ENCODE measurements around the gene GRAMD4. TPM values are rescaled to one million over a fixed set of nuclear protein-coding genes. Genes with fewer than 3 reads are reported as not detected.

GRAMD4 gene
- total RNA-seq, 1 donor from 2014 or later: 90.8 TPM

GRCh38 chr22:46699091-46699490 lies 78.9 kb downstream of the GRAMD4 start:
- Mint-ChIP-seq H3K4me1 (ENCODE audit: low read depth) (no peaks in the 10 kb centered on the region), H3K36me3 (ENCODE audit: low read depth) (peaks cover 55% of the 10 kb centered on the region), H3K27me3 (ENCODE audit: low read depth) (no peaks in the 10 kb centered on the region), H3K27ac (no peak overlapping the region), H3K4me3 (ENCODE audit: low read depth) (no peak overlapping the region), H3K9me3 (no peaks in the 10 kb centered on the region)
- intact Hi-C loops (cut with micrococcal nuclease): no loop called here
- DNase-seq (ENCODE audit: low spot score): no peak

GRCh38 chr22:46701262-46701661 lies 81.1 kb downstream of the GRAMD4 start:
- Mint-ChIP-seq H3K9me3 (no peaks in the 10 kb centered on the region), H3K4me1 (ENCODE audit: low read depth) (no peaks in the 10 kb centered on the region), H3K36me3 (ENCODE audit: low read depth) (peaks cover 63% of the 10 kb centered on the region), H3K27me3 (ENCODE audit: low read depth) (no peaks in the 10 kb centered on the region), H3K4me3 (ENCODE audit: low read depth) (no peak overlapping the region), H3K27ac (no peak overlapping the region)
- DNase-seq (ENCODE audit: low spot score): no peak
- intact Hi-C loops (cut with micrococcal nuclease): no loop called here

GRCh38 chr22:46703171-46703995 lies 83.2 kb downstream of the GRAMD4 start:
- DNase-seq (ENCODE audit: low spot score): no peak
- H3K4me1 Mint-ChIP-seq (ENCODE audit: low read depth): no peaks in the 10 kb centered on the region
- H3K27me3 Mint-ChIP-seq (ENCODE audit: low read depth): no peaks in the 10 kb centered on the region
- no peak overlapping the region for H3K4me3 Mint-ChIP-seq (ENCODE audit: low read depth)
- no peak overlapping the region for H3K27ac Mint-ChIP-seq
- H3K9me3 Mint-ChIP-seq: no peaks in the 10 kb centered on the region
- peaks cover 71% of the 10 kb centered on the region for H3K36me3 Mint-ChIP-seq (ENCODE audit: low read depth)
- intact Hi-C loops (cut with micrococcal nuclease): no loop called here

DNA sequence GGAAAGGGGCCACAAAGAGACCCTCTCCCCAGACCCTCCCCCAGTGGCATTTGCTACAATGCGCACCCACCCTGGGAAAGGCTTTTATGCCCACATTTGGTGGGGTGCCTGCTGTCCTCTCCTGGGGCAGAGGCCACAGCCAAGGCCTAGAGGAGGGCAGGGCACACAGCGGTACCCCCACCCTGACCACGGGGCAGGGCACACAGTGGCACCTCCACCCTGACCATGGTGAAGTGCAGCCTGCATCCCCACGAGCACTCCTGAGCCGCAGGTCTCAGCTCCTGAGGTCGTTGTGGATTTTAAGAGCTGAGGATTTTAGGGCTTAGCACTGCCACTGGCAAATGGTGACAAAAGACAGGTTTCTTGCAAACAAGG lies 83.8 kb downstream of the GRAMD4 start:
- peaks cover 69% of the 10 kb centered on the region for H3K36me3 Mint-ChIP-seq (ENCODE audit: low read depth)
- H3K4me3 Mint-ChIP-seq (ENCODE audit: low read depth): no peak overlapping the region
- H3K4me1 Mint-ChIP-seq (ENCODE audit: low read depth): no peaks in the 10 kb centered on the region
- no peak for DNase-seq (ENCODE audit: low spot score)
- H3K27ac Mint-ChIP-seq: no peak overlapping the region
- H3K9me3 Mint-ChIP-seq: no peaks in the 10 kb centered on the region
- H3K27me3 Mint-ChIP-seq (ENCODE audit: low read depth): no peaks in the 10 kb centered on the region
- intact Hi-C loops (cut with micrococcal nuclease): no loop called here

GRCh38 chr22:46706060-46706459 lies 85.9 kb downstream of the GRAMD4 start:
- H3K27me3 Mint-ChIP-seq (ENCODE audit: low read depth): no peaks in the 10 kb centered on the region
- H3K36me3 Mint-ChIP-seq (ENCODE audit: low read depth): peaks cover 72% of the 10 kb centered on the region
- no peak overlapping the region for H3K4me3 Mint-ChIP-seq (ENCODE audit: low read depth)
- H3K9me3 Mint-ChIP-seq: no peaks in the 10 kb centered on the region
- intact Hi-C loops (cut with micrococcal nuclease): no loop called here
- DNase-seq (ENCODE audit: low spot score): no peak
- H3K4me1 Mint-ChIP-seq (ENCODE audit: low read depth): peaks cover 2% of the 10 kb centered on the region
- H3K27ac Mint-ChIP-seq: peak overlapping the region; percentile 28

DNA sequence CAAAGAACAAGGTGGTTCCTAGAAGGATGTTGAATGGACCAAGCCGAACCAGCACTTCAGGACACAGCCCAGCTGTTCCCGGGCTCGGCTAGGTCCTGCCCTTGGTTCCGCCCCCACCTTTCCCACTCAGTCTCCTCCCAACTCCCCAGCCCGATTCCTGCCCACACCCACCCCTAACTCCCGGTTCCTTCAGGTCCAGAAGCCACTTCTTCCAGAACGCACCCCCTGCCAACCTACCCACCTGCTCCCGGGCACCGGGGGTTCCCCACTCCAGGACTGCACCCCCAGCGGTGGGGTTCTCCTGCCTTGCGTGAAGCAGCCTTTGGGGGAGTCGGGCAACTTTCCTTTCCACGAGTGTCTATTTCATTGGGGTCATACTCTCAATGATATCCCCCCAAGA lies 87.1 kb downstream of the GRAMD4 start:
- DNase-seq (ENCODE audit: low spot score): no peak
- intact Hi-C loops (cut with micrococcal nuclease): no loop called here
- H3K36me3 Mint-ChIP-seq (ENCODE audit: low read depth): peaks cover 85% of the 10 kb centered on the region
- H3K4me1 Mint-ChIP-seq (ENCODE audit: low read depth): peaks cover 2% of the 10 kb centered on the region
- no peak overlapping the region for H3K27ac Mint-ChIP-seq
- no peaks in the 10 kb centered on the region for H3K27me3 Mint-ChIP-seq (ENCODE audit: low read depth)
- H3K9me3 Mint-ChIP-seq: no peaks in the 10 kb centered on the region
- H3K4me3 Mint-ChIP-seq (ENCODE audit: low read depth): no peak overlapping the region

- no peaks in the 10 kb centered on the region for H3K9me3 Mint-ChIP-seq
- H3K4me3 Mint-ChIP-seq (ENCODE audit: low read depth): no peak overlapping the region
- intact Hi-C loops (cut with micrococcal nuclease): no loop called here
- H3K36me3 Mint-ChIP-seq (ENCODE audit: low read depth): peaks cover 84% of the 10 kb centered on the region
- H3K4me1 Mint-ChIP-seq (ENCODE audit: low read depth): peaks cover 2% of the 10 kb centered on the region
- no peak overlapping the region for H3K27ac Mint-ChIP-seq
- no peak for DNase-seq (ENCODE audit: low spot score)
- no peaks in the 10 kb centered on the region for H3K27me3 Mint-ChIP-seq (ENCODE audit: low read depth)
Measured at GRCh38 chr22:46707827-46708570, 87.8 kb downstream of the GRAMD4 start.

- H3K36me3 Mint-ChIP-seq (ENCODE audit: low read depth): peaks cover 84% of the 10 kb centered on the region
- intact Hi-C loops (cut with micrococcal nuclease): no loop called here
- H3K4me1 Mint-ChIP-seq (ENCODE audit: low read depth): peaks cover 2% of the 10 kb centered on the region
- DNase-seq (ENCODE audit: low spot score): no peak
- H3K27me3 Mint-ChIP-seq (ENCODE audit: low read depth): no peaks in the 10 kb centered on the region
- H3K27ac Mint-ChIP-seq: no peak overlapping the region
- no peak overlapping the region for H3K4me3 Mint-ChIP-seq (ENCODE audit: low read depth)
- H3K9me3 Mint-ChIP-seq: no peaks in the 10 kb centered on the region
Measured at GRCh38 chr22:46708766-46709330, 88.7 kb downstream of the GRAMD4 start.

DNA sequence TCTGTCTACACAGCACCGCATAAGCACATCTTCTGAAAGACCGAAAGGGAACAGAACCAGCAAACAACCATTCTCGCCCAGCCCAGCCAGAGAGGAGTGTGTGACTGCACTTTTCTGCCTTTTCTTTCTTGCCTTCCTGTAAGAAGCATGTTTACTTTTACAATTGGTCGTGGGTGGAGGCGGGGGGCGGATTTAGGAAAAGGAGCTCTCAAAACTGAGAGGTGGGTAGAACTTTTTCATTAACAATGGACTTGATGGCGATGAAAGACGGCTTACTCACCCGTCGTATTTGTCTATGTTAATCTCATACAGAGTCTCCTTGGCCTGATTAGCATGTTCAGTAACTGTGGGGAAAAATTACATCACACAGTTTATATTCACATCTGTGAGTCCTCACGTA lies 90.6 kb downstream of the GRAMD4 start:
- no peaks in the 10 kb centered on the region for H3K9me3 Mint-ChIP-seq
- peak overlapping the region; percentile 12 for H3K27ac Mint-ChIP-seq
- peaks cover 4% of the 10 kb centered on the region for H3K4me1 Mint-ChIP-seq (ENCODE audit: low read depth)
- DNase-seq (ENCODE audit: low spot score): no peak
- H3K27me3 Mint-ChIP-seq (ENCODE audit: low read depth): no peaks in the 10 kb centered on the region
- peaks cover 89% of the 10 kb centered on the region for H3K36me3 Mint-ChIP-seq (ENCODE audit: low read depth)
- no peak overlapping the region for H3K4me3 Mint-ChIP-seq (ENCODE audit: low read depth)
- intact Hi-C loops (cut with micrococcal nuclease): no loop called here

- Mint-ChIP-seq H3K4me3 (ENCODE audit: low read depth) (no peak overlapping the region), H3K27me3 (ENCODE audit: low read depth) (no peaks in the 10 kb centered on the region), H3K9me3 (no peaks in the 10 kb centered on the region), H3K36me3 (ENCODE audit: low read depth) (peaks cover 79% of the 10 kb centered on the region), H3K27ac (no peak overlapping the region), H3K4me1 (ENCODE audit: low read depth) (peaks cover 4% of the 10 kb centered on the region)
- no peak for DNase-seq (ENCODE audit: low spot score)
- intact Hi-C loops (cut with micrococcal nuclease): no loop called here
Measured at GRCh38 chr22:46712288-46712687, 92.1 kb downstream of the GRAMD4 start.

DNA sequence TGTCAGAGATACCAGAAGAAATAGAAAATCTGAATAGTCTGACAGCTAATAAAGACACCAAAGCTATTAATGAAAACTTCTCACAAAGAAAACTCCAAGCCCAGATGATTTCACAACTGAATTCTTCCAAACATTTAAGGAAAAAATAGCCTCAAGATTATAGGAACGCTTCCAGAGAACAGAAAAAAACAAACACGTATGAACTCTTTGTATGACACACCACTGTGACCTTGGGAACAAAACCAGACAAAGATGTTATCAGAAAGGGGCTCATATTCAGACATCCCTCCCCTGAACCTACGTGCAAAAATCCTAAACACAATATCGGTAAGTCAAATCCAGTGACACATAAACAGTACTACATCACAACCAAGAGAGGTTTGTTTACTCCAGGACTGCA lies 94.4 kb downstream of the GRAMD4 start:
- DNase-seq (ENCODE audit: low spot score): no peak
- Mint-ChIP-seq H3K9me3 (no peaks in the 10 kb centered on the region), H3K4me3 (ENCODE audit: low read depth) (no peak overlapping the region), H3K36me3 (ENCODE audit: low read depth) (peaks cover 80% of the 10 kb centered on the region), H3K4me1 (ENCODE audit: low read depth) (peaks cover 4% of the 10 kb centered on the region), H3K27me3 (ENCODE audit: low read depth) (no peaks in the 10 kb centered on the region), H3K27ac (no peak overlapping the region)
- intact Hi-C loops (cut with micrococcal nuclease): no loop called here

DNA sequence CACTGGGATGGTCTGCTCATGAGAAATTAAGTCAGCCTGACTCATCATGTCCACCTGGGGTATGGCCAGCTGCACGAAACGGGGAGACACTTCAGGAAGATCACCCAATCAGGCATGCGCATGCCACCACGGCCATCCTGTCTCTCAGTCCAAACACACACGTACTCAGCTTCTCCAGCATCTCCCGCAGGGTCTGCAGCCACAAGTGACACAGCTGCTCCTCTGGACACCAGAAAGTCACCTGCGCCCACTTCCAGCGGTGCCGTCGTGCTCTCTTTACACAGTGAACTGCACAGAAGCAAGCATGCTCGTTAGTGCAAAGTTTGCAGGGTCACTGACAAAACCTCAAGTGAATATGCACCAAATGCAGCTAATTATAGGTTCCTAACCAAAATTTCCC lies 99.7 kb downstream of the GRAMD4 start:
- H3K36me3 Mint-ChIP-seq (ENCODE audit: low read depth): peaks cover 57% of the 10 kb centered on the region
- H3K4me1 Mint-ChIP-seq (ENCODE audit: low read depth): peaks cover 3% of the 10 kb centered on the region
- H3K9me3 Mint-ChIP-seq: no peaks in the 10 kb centered on the region
- no peak overlapping the region for H3K4me3 Mint-ChIP-seq (ENCODE audit: low read depth)
- intact Hi-C loops (cut with micrococcal nuclease): no loop called here
- no peak for DNase-seq (ENCODE audit: low spot score)
- no peaks in the 10 kb centered on the region for H3K27me3 Mint-ChIP-seq (ENCODE audit: low read depth)
- no peak overlapping the region for H3K27ac Mint-ChIP-seq

DNA sequence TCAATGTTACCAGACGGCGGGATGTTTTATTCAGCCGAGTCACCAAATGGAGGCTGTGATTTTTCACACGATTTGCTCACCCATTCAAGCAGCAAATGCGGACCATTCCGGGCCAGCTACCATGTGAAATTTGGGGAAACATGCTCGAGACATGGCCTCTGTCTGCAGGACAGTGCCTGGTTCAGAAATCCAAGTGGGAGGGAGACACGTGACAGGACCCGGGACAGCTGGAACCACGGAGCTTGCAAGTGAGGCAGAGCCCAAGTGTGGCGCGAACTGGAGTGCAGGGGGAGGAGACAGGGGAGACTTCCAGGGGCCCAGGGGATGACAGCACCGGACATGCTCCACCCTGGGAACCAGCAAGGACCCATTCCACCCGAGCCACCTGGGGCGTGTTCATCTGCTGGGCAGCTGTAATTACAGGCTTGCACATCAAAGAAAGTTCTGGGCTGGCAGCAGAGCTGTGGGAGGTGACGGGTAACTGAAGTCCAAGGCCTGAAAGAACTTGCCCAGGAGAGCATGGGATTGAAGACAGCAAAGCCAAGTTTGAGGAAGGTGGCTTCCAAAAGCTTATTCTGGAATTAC lies 101.4 kb downstream of the GRAMD4 start:
- H3K27ac Mint-ChIP-seq: no peak overlapping the region
- no peak for DNase-seq (ENCODE audit: low spot score)
- no peaks in the 10 kb centered on the region for H3K9me3 Mint-ChIP-seq
- intact Hi-C loops (cut with micrococcal nuclease): no loop called here
- peaks cover 54% of the 10 kb centered on the region for H3K36me3 Mint-ChIP-seq (ENCODE audit: low read depth)
- H3K27me3 Mint-ChIP-seq (ENCODE audit: low read depth): no peaks in the 10 kb centered on the region
- no peak overlapping the region for H3K4me3 Mint-ChIP-seq (ENCODE audit: low read depth)
- peaks cover 3% of the 10 kb centered on the region for H3K4me1 Mint-ChIP-seq (ENCODE audit: low read depth)

Data from activated T-helper 2 cell treated with anti-CD3 and anti-CD28 coated beads, Interferon-gamma antibody, Interleukin-2, Interleukin-4, amounts not matched to agents 10 μg/mL and 5 μg/mL and 100 μg/mL, durations not matched to agents 14 hours and 24 hours and 36 hours (primary cell).